ENCODE results near the gene TCN2. TPM values are rescaled to one million over a fixed set of nuclear protein-coding genes. Genes with fewer than 3 reads are reported as not detected.

TCN2 gene
- total RNA-seq, 1 experiment from 2014 or later: 2.4 TPM

- in situ Hi-C loops (cut with HindIII; ENCODE audit: low pct_unique_long_range_greater_than_20kb, low sequenced_read_pairs): no loop called here
- TF ChIP-seq SIN3A (IDR thresholded peaks at IDR 0.05; ENCODE audit: borderline replicate concordance, insufficient read depth, low read depth, low read length) (no peak), TCF7L2 (IDR thresholded peaks at IDR 0.05; ENCODE audit: low read depth, low read length) (no peak), REST (IDR thresholded peaks at IDR 0.05; ENCODE audit: insufficient read depth in 1 of 2, low read depth in 2 of 2, low read length in 1 of 2) (no peak), POLR2AphosphoS5 (IDR thresholded peaks at IDR 0.05; ENCODE audit: low read depth, low read length) (no peak), CTCF (IDR thresholded peaks at IDR 0.05) (no peak)
- DNase-seq (ENCODE audit: low read depth, low spot score) (no peak), ATAC-seq (no peak)
- no TSS peak for BruUV-seq (replicated peaks)
- intact Hi-C loops (cut with micrococcal nuclease; ENCODE audit: unreplicated experiment): no loop called here
- CTCF ChIA-PET: no interaction called here
- Histone ChIP-seq H3K9me3 (ENCODE audit: control insufficient read depth, insufficient read depth, low read depth, low read length) (no peaks in the 10 kb centered on the region), H3K4me3 (ENCODE audit: low read depth in 2 of 2, low read length in 2 of 2) (no peak overlapping the region), H3K4me1 (ENCODE audit: control insufficient read depth, insufficient read depth, low read length) (peaks cover 11% of the 10 kb centered on the region), H3K27me3 (ENCODE audit: control insufficient read depth, insufficient read depth, low read length) (no peaks in the 10 kb centered on the region), H3K36me3 (ENCODE audit: control insufficient read depth, insufficient read depth, low read length) (peaks cover 25% of the 10 kb centered on the region), H3K27ac (ENCODE audit: low read length) (no peak overlapping the region)
- POLR2A ChIA-PET: no interaction called here
Measured at GRCh38 chr22:30586414-30586813, 20.6 kb upstream of the TCN2 start.

DNA sequence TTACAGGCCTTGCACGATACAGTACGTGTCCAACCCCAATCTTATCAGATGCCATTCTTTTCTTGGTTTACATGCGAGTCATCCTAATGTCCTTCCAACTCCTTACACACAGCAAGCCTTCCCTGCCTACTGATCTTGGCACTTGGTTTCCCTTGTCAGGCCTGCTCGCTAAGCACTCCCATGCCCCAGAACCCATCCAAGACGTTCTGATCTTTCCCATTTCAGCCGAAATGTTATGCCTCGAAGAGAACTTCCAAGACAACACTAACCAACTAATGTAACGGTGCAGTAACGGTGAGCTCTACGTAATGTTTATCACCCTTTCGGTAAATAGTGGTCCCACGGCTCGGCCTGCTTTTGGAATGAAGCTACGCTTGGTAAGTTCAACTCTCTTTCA, 15.8 kb upstream of the TCN2 start:
- H3K9me3 ChIP-seq (ENCODE audit: control insufficient read depth, insufficient read depth, low read depth, low read length): no peaks in the 10 kb centered on the region
- DNase-seq (ENCODE audit: low read depth, low spot score): no peak
- TF ChIP-seq REST (IDR thresholded peaks at IDR 0.05; ENCODE audit: insufficient read depth in 1 of 2, low read depth in 2 of 2, low read length in 1 of 2): no peak
- TF ChIP-seq TCF7L2 (IDR thresholded peaks at IDR 0.05; ENCODE audit: low read depth, low read length): no peak
- no peak for TF ChIP-seq SIN3A (IDR thresholded peaks at IDR 0.05; ENCODE audit: borderline replicate concordance, insufficient read depth, low read depth, low read length)
- no peak for TF ChIP-seq POLR2AphosphoS5 (IDR thresholded peaks at IDR 0.05; ENCODE audit: low read depth, low read length)
- TF ChIP-seq CTCF (IDR thresholded peaks at IDR 0.05): no peak
- no TSS peak for BruUV-seq (replicated peaks)
- H3K4me3 ChIP-seq (ENCODE audit: low read depth in 2 of 2, low read length in 2 of 2): peak overlapping the region; percentile 97 to 98
- intact Hi-C loops (cut with micrococcal nuclease; ENCODE audit: unreplicated experiment): no loop called here
- H3K27ac ChIP-seq (ENCODE audit: low read length): peak overlapping the region; percentile 96
- H3K4me1 ChIP-seq (ENCODE audit: control insufficient read depth, insufficient read depth, low read length): peaks cover 11% of the 10 kb centered on the region
- no peak for ATAC-seq
- POLR2A ChIA-PET: no interaction called here
- CTCF ChIA-PET: no interaction called here
- in situ Hi-C loops (cut with HindIII; ENCODE audit: low pct_unique_long_range_greater_than_20kb, low sequenced_read_pairs): no loop called here
- peaks cover 19% of the 10 kb centered on the region for H3K36me3 ChIP-seq (ENCODE audit: control insufficient read depth, insufficient read depth, low read length)
- H3K27me3 ChIP-seq (ENCODE audit: control insufficient read depth, insufficient read depth, low read length): no peaks in the 10 kb centered on the region
